Measurements from ENCODE around the gene FHIT.

GRCh38 chr3:60912142-60912541 is 339.1 kb downstream of the FHIT start:
- no peak for TF ChIP-seq CTCF (IDR thresholded peaks at IDR 0.05 in 4 of 5, conservative IDR thresholded peaks at IDR 0.05 in 1 of 5)
- no peak for TF ChIP-seq POLR2A (IDR thresholded peaks at IDR 0.05)
